Measurements from ENCODE around the gene PRICKLE4. TPM values are rescaled to one million over a fixed set of nuclear protein-coding genes. Genes with fewer than 3 reads are reported as not detected.

PRICKLE4 gene
- total RNA-seq, 1 donor, result not detected

GRCh38 chr6:41757271-41757670 lies 23.3 kb upstream of the PRICKLE4 start:
- Histone ChIP-seq H3K79me2 (ENCODE audit: insufficient read depth, low read length) (no peaks in the 10 kb centered on the region), H2AFZ (ENCODE audit: low read length) (no peak overlapping the region), H4K20me1 (ENCODE audit: insufficient read depth, low read length) (no peaks in the 10 kb centered on the region), H3K9me3 (ENCODE audit: low read depth, low read length) (no peaks in the 10 kb centered on the region), H3K4me3 (ENCODE audit: insufficient read depth, low read length) (no peak overlapping the region), H3K4me1 (ENCODE audit: insufficient read depth, low read length) (no peaks in the 10 kb centered on the region), H3K4me2 (ENCODE audit: insufficient read depth, low read length) (no peak overlapping the region), H3K27ac (ENCODE audit: low read depth, low read length) (no peak overlapping the region), H3K36me3 (ENCODE audit: insufficient read depth, low read length) (no peaks in the 10 kb centered on the region), H3K27me3 (ENCODE audit: insufficient read depth, low read length) (peaks cover 18% of the 10 kb centered on the region)
- DNase-seq (ENCODE audit: insufficient read length, low spot score, missing footprints), result no peak
- no peak for TF ChIP-seq CTCF (IDR thresholded peaks at IDR 0.05; ENCODE audit: extremely low read depth, low read depth, low read length)

GRCh38 chr6:41757931-41758640 lies 22.5 kb upstream of the PRICKLE4 start:
- Histone ChIP-seq H3K27ac (ENCODE audit: low read depth, low read length) (no peak overlapping the region), H3K79me2 (ENCODE audit: insufficient read depth, low read length) (no peaks in the 10 kb centered on the region), H3K4me2 (ENCODE audit: insufficient read depth, low read length) (no peak overlapping the region), H3K27me3 (ENCODE audit: insufficient read depth, low read length) (peaks cover 17% of the 10 kb centered on the region), H3K4me3 (ENCODE audit: insufficient read depth, low read length) (no peak overlapping the region), H3K36me3 (ENCODE audit: insufficient read depth, low read length) (no peaks in the 10 kb centered on the region), H3K4me1 (ENCODE audit: insufficient read depth, low read length) (no peaks in the 10 kb centered on the region), H3K9me3 (ENCODE audit: low read depth, low read length) (no peaks in the 10 kb centered on the region), H4K20me1 (ENCODE audit: insufficient read depth, low read length) (no peaks in the 10 kb centered on the region), H2AFZ (ENCODE audit: low read length) (no peak overlapping the region)
- no peak for TF ChIP-seq CTCF (IDR thresholded peaks at IDR 0.05; ENCODE audit: extremely low read depth, low read depth, low read length)
- peak; percentile 46 for DNase-seq (ENCODE audit: insufficient read length, low spot score, missing footprints)

- Histone ChIP-seq H3K27ac (ENCODE audit: low read depth, low read length) (no peak overlapping the region), H3K4me1 (ENCODE audit: insufficient read depth, low read length) (no peaks in the 10 kb centered on the region), H3K4me2 (ENCODE audit: insufficient read depth, low read length) (no peak overlapping the region), H2AFZ (ENCODE audit: low read length) (no peak overlapping the region), H3K9me3 (ENCODE audit: low read depth, low read length) (no peaks in the 10 kb centered on the region), H3K4me3 (ENCODE audit: insufficient read depth, low read length) (no peak overlapping the region), H4K20me1 (ENCODE audit: insufficient read depth, low read length) (no peaks in the 10 kb centered on the region), H3K36me3 (ENCODE audit: insufficient read depth, low read length) (no peaks in the 10 kb centered on the region), H3K79me2 (ENCODE audit: insufficient read depth, low read length) (no peaks in the 10 kb centered on the region), H3K27me3 (ENCODE audit: insufficient read depth, low read length) (peaks cover 11% of the 10 kb centered on the region)
- TF ChIP-seq CTCF (IDR thresholded peaks at IDR 0.05; ENCODE audit: extremely low read depth, low read depth, low read length), result no peak
- no peak for DNase-seq (ENCODE audit: insufficient read length, low spot score, missing footprints)
Measured at GRCh38 chr6:41758641-41759035, 21.9 kb upstream of the PRICKLE4 start.

GRCh38 chr6:41759106-41759904 lies 21.3 kb upstream of the PRICKLE4 start:
- Histone ChIP-seq H3K4me1 (ENCODE audit: insufficient read depth, low read length) (no peaks in the 10 kb centered on the region), H2AFZ (ENCODE audit: low read length) (no peak overlapping the region), H3K9me3 (ENCODE audit: low read depth, low read length) (no peaks in the 10 kb centered on the region), H3K79me2 (ENCODE audit: insufficient read depth, low read length) (no peaks in the 10 kb centered on the region), H3K4me3 (ENCODE audit: insufficient read depth, low read length) (no peak overlapping the region), H4K20me1 (ENCODE audit: insufficient read depth, low read length) (no peaks in the 10 kb centered on the region), H3K4me2 (ENCODE audit: insufficient read depth, low read length) (no peak overlapping the region), H3K27ac (ENCODE audit: low read depth, low read length) (no peak overlapping the region), H3K27me3 (ENCODE audit: insufficient read depth, low read length) (peaks cover 7% of the 10 kb centered on the region), H3K36me3 (ENCODE audit: insufficient read depth, low read length) (no peaks in the 10 kb centered on the region)
- TF ChIP-seq CTCF (IDR thresholded peaks at IDR 0.05; ENCODE audit: extremely low read depth, low read depth, low read length), result no peak
- peak; percentile 59 for DNase-seq (ENCODE audit: insufficient read length, low spot score, missing footprints)
